GM06990 (cell line): ENCODE measurements around the gene G3BP2.
"Not testable (repeated sequence)": the region's sequence is repeated elsewhere in the genome, so short reads cannot be mapped to it uniquely, and the experiment has no call there.

ENCODE experiments used
- DNase-seq: peaks from one replicate; pipeline ENCODE4 v3.0.0-alpha.2; 2011; ENCODE audit not compliant: insufficient read length; ENCODE audit errors: extremely low read depth
- H3K27me3 ChIP-seq: replicated peaks from 2 replicates; pipeline ENCODE4 v1.6.0; 2011; ENCODE audit warnings: low read length; ENCODE audit not compliant: control insufficient read depth, insufficient read depth
- H3K36me3 ChIP-seq: 2 replicates; pipeline ENCODE4 v1.5.1; 2011; ENCODE audit warnings: low read length; ENCODE audit not compliant: control insufficient read depth, insufficient read depth
- H3K4me3 ChIP-seq: replicated peaks from 2 replicates; pipeline ENCODE4 v1.5.1; 2011; ENCODE audit warnings: low read depth, mild to moderate bottlenecking, control low read depth, low read length
- CTCF ChIP-seq: IDR thresholded peaks from 2 replicates; pipeline ENCODE4 v1.5.1; 2011; ENCODE audit warnings: low read length, control low read depth, mild to moderate bottlenecking, inconsistent platforms; ENCODE audit not compliant: insufficient read depth, poor library complexity, severe bottlenecking

Gene G3BP2

GRCh38 chr4:75678473-75678872 lies 5.3 kb upstream of the G3BP2 start:
- no peak for TF ChIP-seq CTCF
- no peaks in the 10 kb centered on the region for H3K36me3 ChIP-seq
- H3K4me3 ChIP-seq: no peak overlapping the region
- no peaks in the 10 kb centered on the region for H3K27me3 ChIP-seq
- DNase-seq: no peak

GRCh38 chr4:75675004-75675531 lies 1.9 kb upstream of the G3BP2 start:
- no peak overlapping the region for H3K4me3 ChIP-seq
- no peak for DNase-seq
- no peaks in the 10 kb centered on the region for H3K36me3 ChIP-seq
- TF ChIP-seq CTCF: no peak
- no peaks in the 10 kb centered on the region for H3K27me3 ChIP-seq

GRCh38 chr4:75673959-75674328 lies 733 bp upstream of the G3BP2 start:
- H3K36me3 ChIP-seq: no peaks in the 10 kb centered on the region
- no peaks in the 10 kb centered on the region for H3K27me3 ChIP-seq
- TF ChIP-seq CTCF: no peak
- peak overlapping the region; percentile 100 for H3K4me3 ChIP-seq
- DNase-seq: no peak

GRCh38 chr4:75672461-75673026 lies 667 bp downstream of the G3BP2 start:
- Histone ChIP-seq H3K27me3 (no peaks in the 10 kb centered on the region), H3K4me3 (peak overlapping the region; percentile 100), H3K36me3 (no peaks in the 10 kb centered on the region)
- no peak for TF ChIP-seq CTCF
- peak; percentile 82 for DNase-seq

- Histone ChIP-seq H3K36me3 (no peaks in the 10 kb centered on the region), H3K27me3 (no peaks in the 10 kb centered on the region), H3K4me3 (peak overlapping the region; percentile 100)
- TF ChIP-seq CTCF: no peak
- no peak for DNase-seq
Measured at GRCh38 chr4:75671802-75672421, 1.3 kb downstream of the G3BP2 start.

GRCh38 chr4:75668596-75668995 lies 4.6 kb downstream of the G3BP2 start:
- no peaks in the 10 kb centered on the region for H3K27me3 ChIP-seq
- DNase-seq: no peak
- no peak for TF ChIP-seq CTCF
- no peaks in the 10 kb centered on the region; the same call in 1 of the 2 replicates for H3K36me3 ChIP-seq
- no peak overlapping the region for H3K4me3 ChIP-seq

- DNase-seq, H3K36me3 ChIP-seq, H3K27me3 ChIP-seq, H3K4me3 ChIP-seq: not testable (repeated sequence)
Measured at GRCh38 chr4:75667636-75668035, 5.6 kb downstream of the G3BP2 start.
